ENCODE data around the gene MATN3.
"Not testable (repeated sequence)": the region's sequence is repeated elsewhere in the genome, so short reads cannot be mapped to it uniquely, and the experiment has no call there.

The MATN3 gene

DNA sequence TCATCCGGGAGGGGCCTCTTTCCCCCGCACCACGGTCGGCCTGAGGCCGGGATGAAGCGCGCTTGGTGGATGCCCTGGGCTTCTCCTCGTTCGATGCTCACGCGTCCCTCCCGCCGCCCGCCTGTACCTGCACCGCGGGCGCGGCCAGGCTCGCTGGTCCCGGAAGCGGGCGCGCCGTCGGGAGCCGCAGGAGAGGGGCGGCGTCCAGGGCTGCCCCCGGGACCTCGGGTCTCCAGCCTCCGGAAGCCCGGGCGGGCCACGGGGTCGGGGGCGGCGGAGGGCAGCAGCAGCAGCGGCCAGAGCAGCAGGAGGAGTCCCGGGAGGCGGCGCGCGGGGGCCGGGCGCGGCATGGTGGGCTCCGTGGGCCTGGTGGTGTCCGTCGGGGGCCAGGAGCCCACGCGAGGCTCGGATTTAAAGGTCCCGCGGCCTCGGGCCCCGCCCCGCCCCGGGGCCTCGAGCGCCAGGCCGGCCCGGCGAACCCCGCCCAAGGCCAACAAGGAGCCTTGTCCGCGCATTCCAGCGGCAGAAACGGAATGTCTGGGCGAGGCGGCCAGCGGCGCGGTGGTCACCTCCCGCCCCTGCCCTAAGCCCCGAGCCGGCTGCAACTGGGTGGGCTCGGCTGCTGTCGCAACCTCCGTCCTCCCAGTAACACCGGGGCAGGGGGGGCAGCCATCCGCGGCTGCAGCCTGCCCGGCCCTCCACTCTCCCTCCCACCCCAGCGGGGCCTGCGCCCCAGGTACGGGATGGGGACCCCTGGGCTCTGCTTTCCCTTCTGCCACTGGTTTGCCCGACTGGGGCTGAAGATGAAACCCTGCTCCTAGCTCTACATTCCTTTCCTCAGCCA, at the start of gene MATN3:
Gene MATN3 (minus strand): TSS at position 387 of the 844 bp plus-strand sequence. CDS start 37 bp downstream, at position 350.
- no peak for DNase-seq (ENCODE audit: low read depth in 2 of 2)

DNA sequence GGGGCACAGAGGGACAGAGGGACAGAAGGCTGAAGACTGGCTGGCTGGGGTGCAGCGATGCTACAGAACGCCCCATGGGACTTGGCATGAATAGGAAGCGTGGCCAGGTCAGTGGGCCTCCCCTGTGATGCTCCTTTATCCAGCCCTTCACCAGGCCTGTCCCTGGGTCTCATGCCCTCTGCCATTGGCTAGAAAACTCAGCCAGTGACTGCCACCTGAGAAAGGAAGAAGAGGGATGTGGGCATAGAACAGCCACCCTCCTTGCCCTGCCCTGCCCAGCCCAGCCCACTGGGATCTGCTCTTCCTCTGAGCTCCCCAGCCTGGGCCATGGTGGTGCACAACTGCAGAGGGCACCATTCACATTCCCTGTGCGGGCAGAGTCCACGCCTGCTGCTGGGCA, 49.5 kb upstream of the MATN3 start:
- DNase-seq (ENCODE audit: low read depth in 2 of 2): no peak

- no peak for DNase-seq (ENCODE audit: low read depth in 2 of 2)
Observed at GRCh38 chr2:20061476-20061875, 49.0 kb upstream of the MATN3 start.

DNA sequence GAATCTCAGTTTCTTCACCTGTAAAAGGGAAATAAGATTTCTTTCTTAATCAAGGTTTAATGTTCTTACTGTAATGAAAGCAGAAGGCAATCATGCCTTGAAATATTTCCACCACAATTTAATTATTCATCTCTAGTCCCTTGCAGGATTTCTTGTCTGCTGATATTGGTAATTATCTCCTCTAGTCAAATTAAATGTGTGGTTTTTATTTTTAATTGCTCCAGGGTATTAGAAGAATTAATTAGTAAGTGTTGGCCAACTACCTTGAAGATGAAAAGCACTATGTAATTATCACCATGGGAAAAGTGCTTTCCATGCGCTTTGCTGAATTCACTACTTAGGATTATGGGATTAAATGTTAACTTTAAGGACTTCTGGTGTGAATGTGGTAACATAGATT, 47.6 kb upstream of the MATN3 start:
- no peak for DNase-seq (ENCODE audit: low read depth in 2 of 2)

GRCh38 chr2:20057268-20057667, 44.8 kb upstream of the MATN3 start:
- DNase-seq (ENCODE audit: low read depth in 2 of 2): no peak

DNA sequence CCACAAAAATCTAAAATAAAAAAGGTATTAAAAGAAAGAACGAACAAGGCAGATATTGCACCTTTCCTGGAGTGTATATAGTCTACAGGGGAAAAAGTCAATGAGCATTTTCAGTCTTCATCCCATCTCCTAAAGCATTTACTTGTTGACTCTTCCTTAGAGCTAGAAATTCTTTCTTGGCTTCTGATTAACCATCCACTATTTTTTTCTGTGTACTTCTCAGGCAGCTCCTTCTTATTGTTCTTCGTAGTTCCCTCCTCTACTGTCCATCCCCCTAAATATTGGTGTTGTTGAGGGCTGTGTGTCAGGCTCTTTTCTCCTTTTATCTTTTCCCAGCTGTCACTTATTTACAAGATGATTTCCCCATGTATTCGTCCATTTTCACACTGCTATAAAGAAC, 42.5 kb upstream of the MATN3 start:
- no peak for DNase-seq (ENCODE audit: low read depth in 2 of 2)

DNA sequence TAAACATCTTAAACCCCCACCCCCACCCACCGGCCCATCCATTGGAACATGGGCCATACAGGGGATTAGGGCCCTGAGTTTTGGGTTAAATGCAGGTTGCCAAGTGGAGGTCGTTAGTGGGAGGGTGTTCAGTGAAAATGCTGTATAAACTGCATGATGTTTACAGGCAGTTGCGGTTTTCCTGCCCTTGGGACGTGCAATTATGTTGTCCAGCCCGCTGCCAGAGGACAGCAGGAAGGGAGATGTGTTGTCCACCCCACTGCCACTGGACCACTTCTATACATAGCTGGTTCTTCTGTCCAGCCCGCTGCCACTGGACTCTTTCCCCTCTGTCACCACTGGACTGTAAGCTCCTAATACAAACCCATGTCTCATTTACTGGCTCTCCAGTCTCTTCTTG, 41.7 kb upstream of the MATN3 start:
- DNase-seq (ENCODE audit: low read depth in 2 of 2): no peak

DNA sequence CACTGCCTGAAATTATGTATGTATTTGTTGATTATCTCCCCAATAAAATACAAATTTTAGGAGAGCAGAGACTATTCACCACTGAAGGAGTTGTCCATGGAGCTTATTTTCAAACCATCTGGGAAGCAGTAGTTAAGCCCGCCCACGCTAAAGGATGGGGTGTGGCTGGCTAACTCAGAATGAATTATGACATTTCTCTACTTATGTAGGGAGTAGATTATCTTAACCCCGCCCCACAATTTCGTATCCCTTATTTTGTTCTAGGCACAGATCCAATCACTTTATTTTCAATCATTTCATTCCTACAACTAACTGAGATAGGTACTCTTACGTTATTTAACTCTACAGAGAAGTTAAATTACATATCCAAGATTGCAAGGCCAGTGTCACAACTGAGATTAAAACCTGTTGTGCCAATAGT, 40.4 kb upstream of the MATN3 start:
- no peak for DNase-seq (ENCODE audit: low read depth in 2 of 2)

DNA sequence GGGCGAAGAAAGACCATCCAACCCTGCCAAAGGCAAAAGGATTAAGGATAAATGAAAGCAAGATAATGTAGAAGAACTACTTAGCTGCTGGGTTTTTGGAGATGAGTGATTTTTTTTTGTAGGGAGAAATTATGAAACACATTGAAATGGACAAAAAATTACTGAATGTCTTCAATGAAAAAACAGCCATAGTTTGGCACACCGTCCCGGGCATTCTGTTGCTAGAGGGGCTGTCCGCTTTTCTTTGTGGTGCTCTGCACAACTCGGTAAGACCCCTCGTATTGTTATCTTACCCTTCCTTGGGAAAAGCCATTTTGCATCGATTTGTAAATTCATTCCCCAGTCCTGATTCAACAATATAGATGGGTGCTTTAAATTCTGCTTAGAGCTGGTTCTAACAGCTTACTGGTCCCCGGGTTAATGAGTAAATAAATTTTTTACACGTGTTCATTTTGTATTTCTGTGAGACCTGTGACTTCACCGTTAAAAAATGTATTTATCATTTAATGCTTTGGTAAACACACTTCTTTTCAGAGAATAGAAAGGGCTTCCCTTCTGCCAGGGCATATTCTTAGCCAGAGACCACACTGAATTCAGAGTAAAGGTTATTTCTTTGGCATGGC, 39.9 kb upstream of the MATN3 start:
- DNase-seq (ENCODE audit: low read depth in 2 of 2): no peak

DNA sequence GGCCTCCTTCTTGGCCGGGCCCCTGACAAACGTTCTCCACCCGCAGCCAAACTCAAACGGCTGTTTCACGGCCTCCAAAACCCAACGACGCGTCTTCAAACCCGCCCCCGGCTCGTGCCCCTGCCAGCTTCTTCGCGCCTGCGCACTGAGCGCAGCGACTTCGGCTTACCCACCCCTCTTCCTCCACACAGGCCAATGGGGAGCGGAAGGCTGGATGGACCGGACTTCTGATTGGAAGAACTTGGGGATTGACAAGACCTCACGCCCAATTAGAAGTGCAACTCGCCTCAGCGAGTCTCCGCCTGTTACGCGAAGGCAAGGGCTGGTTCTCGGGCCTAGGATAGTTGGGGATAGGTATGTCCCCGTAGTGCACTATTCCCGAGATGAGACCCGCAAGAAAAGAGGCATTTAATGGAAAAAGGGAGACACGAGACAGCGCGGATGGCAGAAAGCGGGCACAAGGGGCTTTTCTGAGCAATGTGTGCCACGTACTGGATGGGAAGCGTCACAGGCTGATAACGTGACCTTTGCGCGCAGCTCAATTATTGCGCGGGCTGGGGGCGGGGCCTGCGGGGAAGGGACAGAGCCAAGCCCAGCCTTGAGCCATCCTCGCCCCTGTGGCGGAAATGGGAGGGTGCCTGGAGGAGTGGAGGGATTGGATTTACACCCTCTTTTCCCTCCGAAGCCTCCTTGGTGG, 39.2 kb upstream of the MATN3 start, which contains the start of gene LAPTM4A:
Gene LAPTM4A (minus strand): TSS at position 97 of the 697 bp plus-strand sequence. CDS start 108 bp downstream, outside the sequence.
- DNase-seq (ENCODE audit: low read depth in 2 of 2): peak; percentile 91 to 95

GRCh38 chr2:20050646-20051531, 38.4 kb upstream of the MATN3 start:
- DNase-seq (ENCODE audit: low read depth in 2 of 2): peak in 1 of 2 donors; percentile 13

DNA sequence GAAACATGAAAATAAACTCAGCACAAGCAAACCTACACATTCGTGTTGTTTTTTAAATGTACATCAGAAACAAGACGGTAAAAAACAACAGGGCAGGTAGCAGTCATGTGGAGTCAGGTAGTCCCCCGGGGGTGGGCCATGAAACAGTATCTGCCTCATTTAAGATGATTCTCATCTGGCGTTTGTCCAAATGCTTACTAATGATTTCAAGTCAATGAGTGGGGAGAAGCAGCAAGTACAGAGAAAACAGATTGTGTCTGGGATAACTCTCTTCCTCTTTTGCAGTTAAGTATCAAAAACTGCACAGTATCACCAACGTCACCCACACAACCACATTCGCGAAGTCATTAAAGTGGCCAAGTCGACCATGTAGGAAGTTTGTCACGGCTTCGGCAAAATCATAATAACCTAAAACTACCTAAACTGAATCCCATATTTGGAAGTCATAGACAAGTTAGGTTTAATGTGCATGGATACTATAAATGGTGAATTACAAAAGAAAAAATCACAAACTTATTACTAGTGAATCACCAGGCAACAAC, 37.7 kb upstream of the MATN3 start:
- no peak for DNase-seq (ENCODE audit: low read depth in 2 of 2)

DNA sequence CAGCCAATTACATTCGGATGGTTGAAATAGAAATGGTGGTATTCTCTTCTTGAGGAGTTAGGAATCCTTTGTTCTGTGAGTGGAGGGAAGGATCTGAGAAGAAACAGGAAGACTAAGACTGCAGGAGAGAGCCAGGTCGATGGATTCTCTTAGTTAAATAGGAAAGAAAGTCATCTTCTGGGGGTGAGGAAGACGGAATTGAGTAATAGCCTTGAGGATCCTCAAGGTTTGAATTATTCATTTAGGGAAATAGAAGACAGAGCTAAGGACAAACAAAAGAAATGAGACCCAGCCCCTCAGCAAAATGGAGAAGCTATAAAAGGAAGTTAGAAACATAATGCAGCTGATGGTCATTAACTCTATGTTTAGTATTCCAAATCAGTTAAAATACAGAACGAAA, 37.2 kb upstream of the MATN3 start:
- no peak for DNase-seq (ENCODE audit: low read depth in 2 of 2)

GRCh38 chr2:20048488-20049448, 36.3 kb upstream of the MATN3 start:
- no peak for DNase-seq (ENCODE audit: low read depth in 2 of 2)

GRCh38 chr2:20045712-20046292, 33.3 kb upstream of the MATN3 start:
- not testable (repeated sequence) for DNase-seq (ENCODE audit: low read depth in 2 of 2)

- DNase-seq (ENCODE audit: low read depth in 2 of 2): no peak
Observed at GRCh38 chr2:20044778-20045177, 32.3 kb upstream of the MATN3 start.

DNA sequence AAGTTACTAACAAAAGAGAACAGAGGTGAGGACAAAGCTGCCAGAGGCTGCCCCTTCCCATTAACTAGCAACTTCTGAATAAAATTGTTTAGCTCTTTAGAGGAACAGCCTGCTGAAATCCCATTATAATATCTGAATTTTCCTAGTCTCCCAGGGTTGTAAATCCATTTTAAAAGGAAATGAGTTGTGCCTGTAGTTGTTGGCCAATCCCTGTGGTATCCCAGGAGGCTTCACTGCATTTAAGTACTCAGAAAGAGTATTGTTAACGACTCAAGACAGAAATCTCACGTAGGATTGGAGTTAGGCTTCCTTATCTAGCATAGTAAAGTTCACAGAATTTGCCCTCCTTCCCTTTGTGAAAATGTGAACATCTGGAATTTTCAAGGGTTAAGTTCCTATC, 30.1 kb upstream of the MATN3 start:
- DNase-seq (ENCODE audit: low read depth in 2 of 2): no peak

GRCh38 chr2:20040489-20041172, 28.2 kb upstream of the MATN3 start:
- DNase-seq (ENCODE audit: low read depth in 2 of 2): no peak

DNA sequence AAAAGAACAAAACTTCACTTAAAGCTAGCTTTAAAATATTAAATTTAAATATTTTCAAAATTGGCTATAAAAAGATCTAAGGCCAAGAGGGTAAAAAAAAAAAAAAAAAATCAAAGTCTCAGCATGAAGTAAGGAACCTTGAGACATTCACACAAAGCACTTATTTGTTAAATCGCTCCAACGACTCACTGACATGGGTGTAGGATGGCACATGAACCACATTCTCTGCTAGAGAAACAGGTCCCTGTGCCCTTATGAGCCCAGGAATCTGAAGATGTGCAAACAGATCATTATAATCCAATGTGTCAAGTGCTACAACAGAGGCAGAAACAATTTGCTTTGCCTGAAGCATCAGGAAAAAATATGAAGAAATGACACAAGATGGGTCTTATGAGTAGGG, 25.2 kb upstream of the MATN3 start:
- no peak for DNase-seq (ENCODE audit: low read depth in 2 of 2)
